Smooth muscle cell (in vitro differentiated cells): ENCODE measurements around the gene TTC7B. TPM values are rescaled to one million over a fixed set of nuclear protein-coding genes. Genes with fewer than 3 reads are reported as not detected.

Experiments
- DNase-seq: peaks from one replicate; lab custom pipeline; 2025; ENCODE audit not compliant: unreplicated experiment; lab: John Stamatoyannopoulos, UW
- H2AFZ ChIP-seq: fragments of 200-600 bp; sonication (generic); 2 replicates; pipeline ENCODE4 v1.6.0; 2016; ENCODE audit warnings: antibody characterized with exemption, low read depth, mild to moderate bottlenecking
- H3F3A ChIP-seq: fragments of 200-600 bp; sonication (generic); 2 replicates; pipeline ENCODE4 v1.6.0; 2017; ENCODE audit warnings: antibody characterized with exemption, low read depth
- H3K27ac ChIP-seq: fragments of 200-600 bp; sonication (generic); 2 replicates; pipeline ENCODE4 v1.5.1; 2016; ENCODE audit warnings: low read depth, mild to moderate bottlenecking
- H3K27me3 ChIP-seq: fragments of 200-600 bp; sonication (generic); 2 replicates; pipeline ENCODE4 v1.6.1; 2016; ENCODE audit warnings: low read depth, mild to moderate bottlenecking
- H3K36me3 ChIP-seq: fragments of 200-600 bp; sonication (generic); 2 replicates; pipeline ENCODE4 v1.5.1; 2016; ENCODE audit warnings: low read depth
- H3K4me1 ChIP-seq: fragments of 200-600 bp; sonication (generic); 2 replicates; pipeline ENCODE4 v1.5.1; 2016; ENCODE audit warnings: low read depth
- H3K4me2 ChIP-seq: fragments of 200-600 bp; sonication (generic); 2 replicates; pipeline ENCODE4 v1.6.0; 2016; ENCODE audit warnings: mild to moderate bottlenecking
- H3K4me3 ChIP-seq: fragments of 200-600 bp; sonication (generic); 2 replicates; pipeline ENCODE4 v1.5.1; 2016; ENCODE audit warnings: mild to moderate bottlenecking
- H3K79me2 ChIP-seq: fragments of 200-600 bp; sonication (generic); 2 replicates; pipeline ENCODE4 v1.6.0; 2016; ENCODE audit warnings: low read depth, mild to moderate bottlenecking
- H3K9ac ChIP-seq: fragments of 200-600 bp; sonication (generic); 2 replicates; pipeline ENCODE4 v1.6.0; 2016; ENCODE audit warnings: low read depth
- H3K9me3 ChIP-seq: fragments of 200-600 bp; sonication (generic); replicated peaks from 2 replicates; pipeline ENCODE4 v1.5.1; 2016; ENCODE audit warnings: low read depth
- H4K20me1 ChIP-seq: fragments of 200-600 bp; sonication (generic); 2 replicates; pipeline ENCODE4 v1.6.0; 2016; ENCODE audit warnings: low read depth
- CTCF ChIP-seq: fragments of 200-600 bp; sonication (generic); IDR thresholded peaks from 2 replicates; pipeline ENCODE4 v1.5.1; 2017; ENCODE audit warnings: borderline replicate concordance, mild to moderate bottlenecking, antibody characterized with exemption; ENCODE audit not compliant: insufficient read depth, poor library complexity, severe bottlenecking
- WGBS: methylation state at CpG from one replicate; pipeline ENCODE4 v1.1.7; 2016; ENCODE audit warnings: low lambda C conversion rate; 5-methylcytosine and 5-hydroxymethylcytosine counted together
- polyA plus RNA-seq: library from polyadenylated mRNA; unstranded; fragments of >200 nt; fragmentation: Nextera tagmentation; extraction: Ambion mirVana; gene quantifications from 2 replicates; pipeline ENCODE4 v1.2.1, GENCODE V29; 2016
- total RNA-seq: library from RNA; depleted of rRNA; stranded (reverse); fragments of >200 nt; gene quantifications from 2 replicates; pipeline ENCODE4 v1.2.3, GENCODE V29; 2014

TTC7B gene
- total and polyA plus RNA-seq, 2 experiments from 2014 or later: 22.1 to 54.1 TPM

- Histone ChIP-seq H3K27me3 (no peaks in the 10 kb centered on the region), H2AFZ (no peak overlapping the region), H3K9me3 (no peaks in the 10 kb centered on the region), H3K27ac (peak overlapping the region; percentile 81), H3K4me3 (no peak overlapping the region), H4K20me1 (no peaks in the 10 kb centered on the region), H3K9ac (no peak overlapping the region), H3F3A (peaks cover 6% of the 10 kb centered on the region), H3K79me2 (no peaks in the 10 kb centered on the region), H3K4me2 (peak overlapping the region; percentile 77), H3K4me1 (peaks cover 24% of the 10 kb centered on the region), H3K36me3 (no peaks in the 10 kb centered on the region)
- no peak for TF ChIP-seq CTCF
- no peak for DNase-seq
- WGBS: 56% methylated on average over 10 of the region's 10 CpGs
Measured at GRCh38 chr14:90614696-90615516, 201.3 kb downstream of the TTC7B start.

- no peaks in the 10 kb centered on the region for H3K27me3 ChIP-seq
- H3F3A ChIP-seq: peaks cover 6% of the 10 kb centered on the region
- no peak overlapping the region for H2AFZ ChIP-seq
- H3K27ac ChIP-seq: no peak overlapping the region
- no peak for TF ChIP-seq CTCF
- H3K4me2 ChIP-seq: no peak overlapping the region
- DNase-seq: no peak
- H3K9me3 ChIP-seq: no peaks in the 10 kb centered on the region
- no peak overlapping the region for H3K4me3 ChIP-seq
- no peaks in the 10 kb centered on the region for H3K36me3 ChIP-seq
- no peaks in the 10 kb centered on the region for H3K79me2 ChIP-seq
- 97% methylated on average over 4 of the region's 4 CpGs for WGBS
- H3K4me1 ChIP-seq: peaks cover 24% of the 10 kb centered on the region
- H4K20me1 ChIP-seq: no peaks in the 10 kb centered on the region
- no peak overlapping the region for H3K9ac ChIP-seq
Measured at GRCh38 chr14:90613997-90614396, 202.2 kb downstream of the TTC7B start.

- Histone ChIP-seq H3K9me3 (no peaks in the 10 kb centered on the region), H3K4me2 (no peak overlapping the region), H3K27me3 (no peaks in the 10 kb centered on the region), H3K27ac (no peak overlapping the region), H3K4me1 (peaks cover 24% of the 10 kb centered on the region), H3K79me2 (no peaks in the 10 kb centered on the region), H2AFZ (no peak overlapping the region), H3F3A (peaks cover 6% of the 10 kb centered on the region), H3K36me3 (no peaks in the 10 kb centered on the region), H3K9ac (no peak overlapping the region), H3K4me3 (no peak overlapping the region), H4K20me1 (no peaks in the 10 kb centered on the region)
- TF ChIP-seq CTCF: no peak
- no peak for DNase-seq
- WGBS: 98% methylated on average over 3 of the region's 3 CpGs
Measured at GRCh38 chr14:90613453-90613852, 202.8 kb downstream of the TTC7B start.

- WGBS: 94% methylated on average over 3 of the region's 3 CpGs
- no peak for TF ChIP-seq CTCF
Measured at GRCh38 chr14:90612801-90613200, 203.4 kb downstream of the TTC7B start.

More at GRCh38 chr14:90612801-90613200, 203.4 kb downstream of the TTC7B start:
- DNase-seq: no peak
- H3K36me3 ChIP-seq: no peaks in the 10 kb centered on the region
- no peak overlapping the region for H3K4me3 ChIP-seq
- H3K27ac ChIP-seq: no peak overlapping the region
- H3K9me3 ChIP-seq: no peaks in the 10 kb centered on the region
- no peaks in the 10 kb centered on the region for H4K20me1 ChIP-seq
- peaks cover 4% of the 10 kb centered on the region for H3F3A ChIP-seq
- no peaks in the 10 kb centered on the region for H3K79me2 ChIP-seq
- no peak overlapping the region for H3K9ac ChIP-seq
- H3K27me3 ChIP-seq: no peaks in the 10 kb centered on the region
- no peak overlapping the region for H3K4me2 ChIP-seq
- H2AFZ ChIP-seq: no peak overlapping the region
- peaks cover 24% of the 10 kb centered on the region for H3K4me1 ChIP-seq
